ENCODE measurements around the gene RARA.

The RARA gene

DNA sequence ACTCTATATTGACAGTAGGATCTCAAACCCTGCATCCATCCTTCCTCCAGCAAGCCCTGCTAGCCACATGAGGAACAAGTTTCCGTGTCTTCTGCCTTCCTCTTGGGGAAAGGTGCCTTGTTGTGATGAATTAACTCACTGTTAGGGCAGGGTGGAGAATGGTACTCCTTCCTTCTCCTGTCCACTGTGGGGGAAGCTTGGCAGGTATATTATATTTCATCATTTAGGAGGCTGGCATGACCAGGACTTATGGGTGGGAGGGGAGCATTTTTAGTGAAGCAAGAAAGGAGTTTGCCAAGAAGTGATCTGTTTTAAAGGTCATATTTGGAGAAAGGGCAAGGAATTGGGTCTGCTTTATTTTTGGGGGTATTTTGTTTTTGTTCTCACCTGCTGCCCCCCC is 30.6 kb upstream of the RARA start:
- Histone ChIP-seq H3K4me1 (ENCODE audit: control insufficient read depth, insufficient read depth, low read length) (no peaks in the 10 kb centered on the region), H3K9me3 (ENCODE audit: control insufficient read depth, insufficient read depth, low read depth, low read length) (no peaks in the 10 kb centered on the region), H3K4me3 (ENCODE audit: low read depth, low read length) (no peak overlapping the region), H3K27ac (ENCODE audit: extremely low read depth, low read depth, low read length) (no peak overlapping the region), H3K36me3 (ENCODE audit: control insufficient read depth in 2 of 2, insufficient read depth in 1 of 2, low read length in 2 of 2) (peaks cover 62 to 82% of the 10 kb centered on the region in 2 experiments)
- POLR2A ChIA-PET: no interaction called here
- no peak for TF ChIP-seq ZNF366 (tag by site-specific recombination; conservative IDR thresholded peaks at IDR 0.05)
- no peak for TF ChIP-seq ZNF10 (tag by site-specific recombination; IDR thresholded peaks at IDR 0.05)
- TF ChIP-seq, protein P1, sequence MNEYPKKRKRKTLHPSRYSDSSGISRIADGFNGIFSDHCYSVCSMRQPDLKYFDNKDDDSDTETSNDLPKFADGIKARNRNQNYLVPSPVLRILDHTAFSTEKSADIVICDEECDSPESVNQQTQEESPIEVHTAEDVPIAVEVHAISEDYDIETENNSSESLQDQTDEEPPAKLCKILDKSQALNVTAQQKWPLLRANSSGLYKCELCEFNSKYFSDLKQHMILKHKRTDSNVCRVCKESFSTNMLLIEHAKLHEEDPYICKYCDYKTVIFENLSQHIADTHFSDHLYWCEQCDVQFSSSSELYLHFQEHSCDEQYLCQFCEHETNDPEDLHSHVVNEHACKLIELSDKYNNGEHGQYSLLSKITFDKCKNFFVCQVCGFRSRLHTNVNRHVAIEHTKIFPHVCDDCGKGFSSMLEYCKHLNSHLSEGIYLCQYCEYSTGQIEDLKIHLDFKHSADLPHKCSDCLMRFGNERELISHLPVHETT (tag by site-specific recombination; IDR thresholded peaks at IDR 0.05): no peak
- no peak for TF ChIP-seq YY2 (tag by site-specific recombination; IDR thresholded peaks at IDR 0.05)
- CTCF ChIA-PET: interaction anchor here (0.8 kb wide), 1 partner anchor 77 kb away, joined by 3 read pairs; no protein-coding TSS in a partner anchor

DNA sequence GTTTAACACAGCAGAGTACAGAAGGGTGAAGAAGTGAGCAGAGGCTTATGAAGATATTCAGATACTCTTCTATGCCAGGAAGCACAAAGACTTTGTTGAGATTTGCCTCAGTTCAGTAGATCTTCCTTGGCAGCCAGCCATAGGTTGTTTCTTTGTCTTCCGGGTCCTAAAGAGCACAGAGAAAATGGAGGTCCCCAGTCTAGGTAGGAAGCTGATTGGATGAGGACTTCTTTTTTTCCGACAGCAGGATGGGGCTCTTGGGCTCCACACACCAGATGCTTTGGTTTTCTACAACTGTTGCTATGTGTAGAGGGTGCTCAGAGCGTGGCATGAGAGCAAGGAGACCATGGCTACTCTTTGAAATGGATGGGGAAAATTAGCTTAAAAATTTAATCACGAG is 29.6 kb upstream of the RARA start:
- ChIA-PET POLR2A (no interaction called here), CTCF (no interaction called here)
- no peaks in the 10 kb centered on the region for H3K9me3 ChIP-seq (ENCODE audit: control insufficient read depth, insufficient read depth, low read depth, low read length)
- H3K36me3 ChIP-seq (ENCODE audit: control insufficient read depth in 2 of 2, insufficient read depth in 1 of 2, low read length in 2 of 2): peaks cover 54 to 77% of the 10 kb centered on the region in 2 experiments
- no peak overlapping the region for H3K27ac ChIP-seq (ENCODE audit: extremely low read depth, low read depth, low read length)
- H3K4me3 ChIP-seq (ENCODE audit: low read depth, low read length): no peak overlapping the region
- H3K4me1 ChIP-seq (ENCODE audit: control insufficient read depth, insufficient read depth, low read length): no peaks in the 10 kb centered on the region
- TF ChIP-seq SP7 (tag by site-specific recombination; IDR thresholded peaks at IDR 0.05): no peak
- no peak for TF ChIP-seq ZNF776 (tag by site-specific recombination; IDR thresholded peaks at IDR 0.05; ENCODE audit: borderline replicate concordance)
- TF ChIP-seq, protein P2, sequence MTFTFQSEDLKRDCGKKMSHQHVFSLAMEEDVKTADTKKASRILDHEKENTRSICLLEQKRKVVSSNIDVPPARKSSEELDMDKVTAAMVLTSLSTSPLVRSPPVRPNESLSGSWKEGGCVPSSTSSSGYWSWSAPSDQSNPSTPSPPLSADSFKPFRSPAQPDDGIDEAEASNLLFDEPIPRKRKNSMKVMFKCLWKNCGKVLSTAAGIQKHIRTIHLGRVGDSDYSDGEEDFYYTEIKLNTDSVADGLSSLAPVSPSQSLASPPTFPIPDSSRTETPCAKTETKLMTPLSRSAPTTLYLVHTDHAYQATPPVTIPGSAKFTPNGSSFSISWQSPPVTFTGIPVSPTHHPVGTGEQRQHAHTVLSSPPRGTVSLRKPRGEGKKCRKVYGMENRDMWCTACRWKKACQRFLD (tag by site-specific recombination; IDR thresholded peaks at IDR 0.05): no peak
- no peak for TF ChIP-seq ZNF561 (tag by site-specific recombination; IDR thresholded peaks at IDR 0.05; ENCODE audit: borderline replicate concordance)
- TF ChIP-seq, protein P3, sequence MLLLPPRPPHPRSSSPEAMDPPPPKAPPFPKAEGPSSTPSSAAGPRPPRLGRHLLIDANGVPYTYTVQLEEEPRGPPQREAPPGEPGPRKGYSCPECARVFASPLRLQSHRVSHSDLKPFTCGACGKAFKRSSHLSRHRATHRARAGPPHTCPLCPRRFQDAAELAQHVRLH (tag by site-specific recombination; IDR thresholded peaks at IDR 0.05): no peak
- TF ChIP-seq HOXD13 (CRISPR knock-in tag; IDR thresholded peaks at IDR 0.05; ENCODE audit: borderline replicate concordance): no peak
- TF ChIP-seq, protein P4, sequence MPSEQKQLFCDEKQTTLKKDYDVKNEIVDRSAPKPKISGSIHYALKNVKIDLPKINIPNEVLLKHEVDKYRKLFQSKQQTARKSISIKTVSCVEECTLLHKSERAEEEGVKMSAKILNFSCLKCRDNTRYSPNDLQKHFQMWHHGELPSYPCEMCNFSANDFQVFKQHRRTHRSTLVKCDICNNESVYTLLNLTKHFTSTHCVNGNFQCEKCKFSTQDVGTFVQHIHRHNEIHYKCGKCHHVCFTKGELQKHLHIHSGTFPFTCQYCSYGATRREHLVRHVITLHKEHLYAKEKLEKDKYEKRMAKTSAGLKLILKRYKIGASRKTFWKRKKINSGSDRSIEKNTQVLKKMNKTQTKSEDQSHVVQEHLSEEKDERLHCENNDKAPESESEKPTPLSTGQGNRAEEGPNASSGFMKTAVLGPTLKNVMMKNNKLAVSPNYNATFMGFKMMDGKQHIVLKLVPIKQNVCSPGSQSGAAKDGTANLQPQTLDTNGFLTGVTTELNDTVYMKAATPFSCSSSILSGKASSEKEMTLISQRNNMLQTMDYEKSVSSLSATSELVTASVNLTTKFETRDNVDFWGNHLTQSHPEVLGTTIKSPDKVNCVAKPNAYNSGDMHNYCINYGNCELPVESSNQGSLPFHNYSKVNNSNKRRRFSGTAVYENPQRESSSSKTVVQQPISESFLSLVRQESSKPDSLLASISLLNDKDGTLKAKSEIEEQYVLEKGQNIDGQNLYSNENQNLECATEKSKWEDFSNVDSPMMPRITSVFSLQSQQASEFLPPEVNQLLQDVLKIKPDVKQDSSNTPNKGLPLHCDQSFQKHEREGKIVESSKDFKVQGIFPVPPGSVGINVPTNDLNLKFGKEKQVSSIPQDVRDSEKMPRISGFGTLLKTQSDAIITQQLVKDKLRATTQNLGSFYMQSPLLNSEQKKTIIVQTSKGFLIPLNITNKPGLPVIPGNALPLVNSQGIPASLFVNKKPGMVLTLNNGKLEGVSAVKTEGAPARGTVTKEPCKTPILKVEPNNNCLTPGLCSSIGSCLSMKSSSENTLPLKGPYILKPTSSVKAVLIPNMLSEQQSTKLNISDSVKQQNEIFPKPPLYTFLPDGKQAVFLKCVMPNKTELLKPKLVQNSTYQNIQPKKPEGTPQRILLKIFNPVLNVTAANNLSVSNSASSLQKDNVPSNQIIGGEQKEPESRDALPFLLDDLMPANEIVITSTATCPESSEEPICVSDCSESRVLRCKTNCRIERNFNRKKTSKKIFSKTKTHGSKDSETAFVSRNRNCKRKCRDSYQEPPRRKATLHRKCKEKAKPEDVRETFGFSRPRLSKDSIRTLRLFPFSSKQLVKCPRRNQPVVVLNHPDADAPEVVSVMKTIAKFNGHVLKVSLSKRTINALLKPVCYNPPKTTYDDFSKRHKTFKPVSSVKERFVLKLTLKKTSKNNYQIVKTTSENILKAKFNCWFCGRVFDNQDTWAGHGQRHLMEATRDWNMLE (tag by site-specific recombination; conservative IDR thresholded peaks at IDR 0.05; ENCODE audit: low read depth): no peak
- TF ChIP-seq ZNF155 (tag by site-specific recombination; IDR thresholded peaks at IDR 0.05): no peak
- no peak for TF ChIP-seq GLI4 (tag by site-specific recombination; IDR thresholded peaks at IDR 0.05)
- TF ChIP-seq, protein P5, sequence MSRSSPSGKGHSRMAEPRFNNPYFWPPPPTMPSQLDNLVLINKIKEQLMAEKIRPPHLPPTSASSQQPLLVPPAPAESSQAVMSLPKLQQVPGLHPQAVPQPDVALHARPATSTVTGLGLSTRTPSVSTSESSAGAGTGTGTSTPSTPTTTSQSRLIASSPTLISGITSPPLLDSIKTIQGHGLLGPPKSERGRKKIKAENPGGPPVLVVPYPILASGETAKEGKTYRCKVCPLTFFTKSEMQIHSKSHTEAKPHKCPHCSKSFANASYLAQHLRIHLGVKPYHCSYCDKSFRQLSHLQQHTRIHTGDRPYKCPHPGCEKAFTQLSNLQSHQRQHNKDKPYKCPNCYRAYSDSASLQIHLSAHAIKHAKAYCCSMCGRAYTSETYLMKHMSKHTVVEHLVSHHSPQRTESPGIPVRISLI (tag by site-specific recombination; IDR thresholded peaks at IDR 0.05): no peak
- no peak for TF ChIP-seq ZNF768 (tag by site-specific recombination; IDR thresholded peaks at IDR 0.05)
- TF ChIP-seq, protein P6, sequence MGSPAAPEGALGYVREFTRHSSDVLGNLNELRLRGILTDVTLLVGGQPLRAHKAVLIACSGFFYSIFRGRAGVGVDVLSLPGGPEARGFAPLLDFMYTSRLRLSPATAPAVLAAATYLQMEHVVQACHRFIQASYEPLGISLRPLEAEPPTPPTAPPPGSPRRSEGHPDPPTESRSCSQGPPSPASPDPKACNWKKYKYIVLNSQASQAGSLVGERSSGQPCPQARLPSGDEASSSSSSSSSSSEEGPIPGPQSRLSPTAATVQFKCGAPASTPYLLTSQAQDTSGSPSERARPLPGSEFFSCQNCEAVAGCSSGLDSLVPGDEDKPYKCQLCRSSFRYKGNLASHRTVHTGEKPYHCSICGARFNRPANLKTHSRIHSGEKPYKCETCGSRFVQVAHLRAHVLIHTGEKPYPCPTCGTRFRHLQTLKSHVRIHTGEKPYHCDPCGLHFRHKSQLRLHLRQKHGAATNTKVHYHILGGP (tag by site-specific recombination; IDR thresholded peaks at IDR 0.05): no peak
- no peak for TF ChIP-seq ZNF391 (tag by site-specific recombination; IDR thresholded peaks at IDR 0.05; ENCODE audit: borderline replicate concordance, low read depth)
- TF ChIP-seq ZNF311 (tag by site-specific recombination; IDR thresholded peaks at IDR 0.05; ENCODE audit: borderline replicate concordance): no peak
- no peak for TF ChIP-seq IKZF3 (tag by site-specific recombination; IDR thresholded peaks at IDR 0.05)
